Umbilical cord (tissue), 2 donors: Measurements from ENCODE around the gene GK2. TPM values are rescaled to one million over a fixed set of nuclear protein-coding genes. Genes with fewer than 3 reads are reported as not detected.

ENCODE experiments used
- DNase-seq: peaks from one replicate; pipeline ENCODE4 v3.0.0-alpha.2; 2015; ENCODE audit warnings: low spot score
- total RNA-seq: library from RNA; depleted of rRNA; stranded (reverse); fragments of >200 nt; gene quantifications from one replicate; pipeline ENCODE4 v1.2.3, GENCODE V29; 2014; ENCODE audit warnings: low replicate concordance; ENCODE audit not compliant: insufficient read depth

Gene GK2
- total RNA-seq: 3.9 TPM

DNA sequence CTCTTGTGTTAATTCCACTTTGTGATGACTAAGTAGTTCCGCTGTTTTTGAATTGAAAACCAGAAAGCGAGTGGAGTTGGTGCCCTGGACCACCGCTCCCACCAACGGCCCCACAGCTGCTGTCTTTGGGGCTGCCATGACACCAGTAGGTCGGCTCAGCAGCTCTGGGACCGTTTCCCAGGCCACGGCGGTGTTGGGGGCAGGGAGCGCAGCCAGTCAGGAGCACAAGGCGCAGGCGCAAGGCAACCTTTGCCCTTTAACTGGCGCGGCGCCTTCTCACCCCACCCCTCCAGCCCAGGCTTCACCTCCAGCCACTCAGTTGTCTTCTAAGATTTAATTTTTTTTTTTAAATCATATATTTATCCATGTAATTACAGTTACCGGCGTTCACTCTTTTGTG lies at the start of gene GK2:
TSS of gene GK2 (minus strand) at position 166 of the 400 bp plus-strand sequence. CDS start at position 138, 28 bp downstream.
- DNase-seq: no peak

DNA sequence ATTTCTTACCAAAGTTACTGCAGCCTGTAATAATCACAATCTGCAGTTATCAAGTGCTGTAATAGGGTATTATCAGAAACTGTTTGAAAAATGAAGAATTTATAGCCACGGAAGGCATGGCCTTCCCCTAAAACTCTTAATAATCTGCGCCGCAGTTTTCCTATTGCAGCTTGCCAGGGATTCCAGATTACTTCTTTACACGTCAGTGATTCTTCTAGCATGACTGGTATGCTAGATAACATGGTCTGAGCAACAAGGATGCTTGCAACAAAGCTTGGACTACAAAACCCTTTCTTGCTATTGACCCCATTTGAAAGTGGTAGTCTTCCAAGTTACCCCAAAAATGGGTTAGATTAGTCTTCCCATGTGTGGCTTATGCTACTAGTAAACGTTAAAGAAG lies 47.2 kb upstream of the GK2 start:
- peak; percentile 2 for DNase-seq

DNA sequence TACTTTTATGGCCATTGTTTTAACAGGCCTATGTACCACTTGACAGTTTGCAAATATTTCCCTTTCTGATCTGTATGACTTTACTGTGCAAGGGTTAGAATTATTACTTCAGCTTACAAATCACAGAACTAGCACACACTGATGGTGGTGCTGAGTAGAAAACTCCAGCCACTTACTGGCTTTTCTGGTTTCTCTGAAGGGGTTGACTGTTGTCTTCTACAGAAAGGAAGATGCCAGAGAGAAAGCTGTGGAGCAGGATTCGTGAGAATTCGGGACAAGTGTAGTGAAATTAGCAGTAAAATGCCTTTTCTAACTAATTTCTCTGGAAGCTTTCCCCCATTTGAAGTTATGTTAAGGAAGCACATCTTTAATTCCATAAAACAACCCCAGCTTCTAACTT lies 46.6 kb upstream of the GK2 start:
- DNase-seq: peak; percentile 21

DNA sequence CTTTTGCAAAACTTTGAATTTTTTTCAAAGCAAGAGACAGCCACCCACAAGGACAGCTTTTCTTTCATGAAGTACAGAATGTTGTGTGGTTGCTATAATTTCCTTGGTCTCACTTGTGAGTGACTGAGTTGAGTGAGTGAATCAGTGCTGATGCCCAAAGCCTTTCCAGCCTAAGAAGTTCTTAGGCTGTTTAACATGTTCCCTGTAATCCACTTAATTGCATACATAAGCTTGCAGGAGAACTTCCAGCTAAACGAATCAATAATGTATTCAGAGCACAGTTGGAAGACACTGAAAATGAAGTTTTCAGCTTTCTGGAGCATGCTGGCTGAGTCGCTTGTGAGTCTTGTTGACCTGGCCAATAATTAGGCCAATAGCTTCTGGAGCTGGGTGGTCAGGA lies 42.0 kb upstream of the GK2 start:
- no peak for DNase-seq

DNA sequence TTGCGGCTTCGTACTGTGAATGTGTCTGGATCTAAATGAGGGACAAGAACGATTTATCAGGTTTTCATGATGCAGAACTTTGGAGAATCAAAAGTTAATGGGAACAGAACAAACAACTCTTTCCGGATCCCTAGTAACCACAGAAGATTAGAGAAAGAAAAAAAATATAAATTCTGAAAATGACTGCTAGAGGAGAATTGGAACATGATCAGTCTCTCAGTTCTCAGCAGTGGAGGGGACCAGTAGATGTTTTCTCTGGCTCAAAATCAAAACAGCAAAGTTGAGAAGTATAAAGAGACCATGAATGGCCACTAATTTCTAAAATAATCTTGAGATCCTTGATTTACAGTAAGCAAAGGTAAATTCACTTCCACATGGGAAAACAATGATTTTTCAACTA lies 38.1 kb upstream of the GK2 start:
- DNase-seq: no peak

DNA sequence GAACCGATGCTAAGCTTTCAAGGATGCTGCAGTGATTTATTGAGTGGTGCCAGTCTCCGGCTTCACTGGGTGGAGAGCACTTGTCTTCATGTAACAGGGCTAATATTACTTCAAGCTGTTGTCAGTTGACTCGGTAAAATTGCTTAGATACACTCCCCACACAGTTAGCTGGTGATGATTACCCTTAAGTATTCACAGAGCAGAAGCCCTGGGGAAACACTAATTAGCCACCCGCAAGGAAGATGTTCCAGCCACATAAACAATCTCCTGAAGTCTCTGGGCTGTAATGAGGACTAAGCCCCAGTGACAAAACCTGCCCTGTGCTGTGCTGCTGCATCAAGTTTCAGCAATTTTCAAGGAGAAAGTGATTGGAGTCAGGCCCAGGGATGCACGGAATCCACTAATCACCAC lies 37.3 kb upstream of the GK2 start:
- no peak for DNase-seq

DNA sequence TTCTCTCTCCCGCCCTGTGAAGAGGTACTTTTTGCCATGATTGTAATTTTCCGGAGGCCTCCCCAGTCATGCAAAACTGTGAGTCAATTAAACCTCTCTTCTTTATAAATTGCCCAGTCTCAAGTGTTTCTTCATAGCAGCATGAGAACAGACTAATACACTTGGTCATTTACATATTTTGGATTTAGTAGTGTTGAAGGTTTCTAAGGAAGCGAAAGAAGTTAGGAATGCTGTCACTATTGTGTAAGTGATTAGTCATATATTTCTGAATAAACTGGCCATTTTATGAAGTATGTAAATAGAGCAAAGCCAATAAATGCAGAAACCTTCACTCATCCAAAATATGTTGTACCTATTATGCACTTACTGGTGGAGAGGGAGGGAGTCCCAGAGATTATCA lies 34.4 kb upstream of the GK2 start:
- no peak for DNase-seq

DNA sequence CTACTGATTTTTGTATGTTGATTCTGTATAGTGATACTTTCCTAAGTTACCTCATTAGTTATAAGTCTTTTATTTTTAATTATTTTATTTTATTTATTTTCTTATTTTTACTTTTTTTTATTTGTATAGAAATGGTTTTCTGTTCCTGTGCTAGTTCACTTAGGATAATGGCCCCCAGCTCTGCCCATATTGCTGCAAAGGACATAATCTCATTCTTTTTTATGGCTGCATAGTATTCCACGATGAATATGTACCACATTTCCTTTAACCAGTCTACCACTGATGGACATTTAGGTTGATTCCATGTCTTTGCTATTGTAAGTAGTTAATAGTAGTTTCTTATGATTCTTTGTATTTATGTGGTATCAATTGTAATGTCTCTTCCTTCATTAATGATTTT lies 31.5 kb upstream of the GK2 start:
- no peak for DNase-seq

DNA sequence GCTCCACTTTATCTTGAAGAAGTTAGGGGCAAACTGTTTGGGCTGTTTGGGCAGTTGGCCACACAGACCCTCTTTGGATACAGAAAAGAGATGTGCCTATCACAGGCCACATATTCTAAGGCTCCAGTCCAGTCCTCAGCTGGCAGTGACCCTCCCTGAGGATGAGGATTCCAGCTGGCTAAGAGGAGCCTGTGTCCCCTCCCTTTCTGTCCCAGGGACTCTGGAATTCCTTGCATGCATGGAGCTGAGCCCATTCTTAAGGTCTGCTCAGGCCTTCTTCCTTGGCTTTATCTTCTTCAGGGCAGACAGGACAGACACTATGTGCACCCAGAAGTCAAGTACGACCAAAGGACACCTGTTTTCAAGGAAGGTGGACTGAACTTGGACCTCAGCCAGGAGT lies 23.8 kb upstream of the GK2 start:
- no peak for DNase-seq

DNA sequence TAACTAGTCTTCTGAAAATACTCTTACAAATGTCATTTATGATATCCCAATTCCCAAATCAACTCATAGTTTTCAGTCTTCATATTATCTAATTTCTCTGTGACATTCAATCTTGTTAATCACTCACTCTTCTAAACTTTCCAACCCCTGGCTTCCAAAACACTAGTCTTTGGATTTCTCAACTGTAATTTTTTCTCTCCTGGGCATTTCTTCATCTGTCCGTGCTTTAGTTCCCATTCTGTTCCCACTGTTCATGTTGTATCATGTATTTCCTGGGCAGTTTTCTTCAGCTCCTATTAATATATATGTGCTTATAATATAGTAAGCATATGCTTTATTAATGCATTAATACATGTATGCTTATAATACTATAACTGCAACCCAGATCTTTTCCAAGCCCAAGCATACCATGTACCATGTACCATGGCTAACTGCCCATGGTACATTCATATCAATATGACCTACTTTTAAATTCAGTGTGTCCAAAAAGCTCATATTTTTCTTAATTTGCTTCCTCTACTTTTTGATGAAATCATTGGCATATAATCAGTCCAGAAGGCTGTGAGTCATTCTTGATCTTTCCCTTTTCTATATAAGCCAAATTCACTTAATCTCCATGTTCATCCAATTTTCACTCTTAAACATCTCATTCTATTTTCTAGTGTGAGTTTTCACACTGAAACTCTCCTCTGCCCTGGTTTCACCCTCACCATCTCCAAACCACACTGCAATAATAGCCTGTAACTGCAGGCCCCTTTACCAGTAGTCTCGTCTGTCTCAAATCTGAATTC lies 21.3 kb upstream of the GK2 start:
- no peak for DNase-seq

DNA sequence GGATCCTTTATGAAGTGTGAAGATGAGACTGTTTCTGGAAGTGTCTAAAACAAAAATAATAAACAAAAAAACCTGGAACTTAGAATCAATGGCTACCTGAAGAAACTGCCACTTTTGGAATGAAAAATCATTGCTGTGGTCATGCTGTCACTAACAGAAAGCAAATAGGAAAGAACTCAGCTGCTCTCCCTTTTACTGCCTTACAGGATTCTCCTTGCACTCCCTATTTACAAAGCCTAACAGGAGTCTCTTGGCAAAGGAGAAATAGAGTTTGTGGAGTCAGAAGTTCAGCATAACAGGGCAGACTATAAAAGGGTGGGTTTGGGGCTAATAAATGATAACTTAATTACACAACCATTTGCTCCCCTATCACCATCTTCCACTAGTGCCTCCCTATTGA lies 19.0 kb upstream of the GK2 start:
- DNase-seq: no peak

DNA sequence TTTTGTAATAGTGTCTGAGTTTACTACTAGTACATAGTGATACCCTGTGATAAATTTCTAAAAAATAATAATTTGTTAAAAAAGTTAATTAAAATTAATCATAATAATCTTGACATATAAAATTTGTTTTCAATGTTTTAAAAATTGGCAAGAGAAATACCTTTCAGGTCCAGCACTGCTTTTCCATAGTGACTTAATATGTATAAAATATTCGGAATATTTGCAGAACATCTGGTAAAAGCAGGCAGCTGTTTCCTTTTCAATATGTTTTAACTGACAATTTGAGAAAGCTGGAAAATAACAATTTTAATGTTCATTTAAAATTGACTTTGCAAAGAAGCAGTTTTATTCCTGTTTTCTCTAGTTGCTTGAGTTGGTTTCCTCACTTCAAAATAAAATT lies 17.6 kb upstream of the GK2 start:
- no peak for DNase-seq

DNA sequence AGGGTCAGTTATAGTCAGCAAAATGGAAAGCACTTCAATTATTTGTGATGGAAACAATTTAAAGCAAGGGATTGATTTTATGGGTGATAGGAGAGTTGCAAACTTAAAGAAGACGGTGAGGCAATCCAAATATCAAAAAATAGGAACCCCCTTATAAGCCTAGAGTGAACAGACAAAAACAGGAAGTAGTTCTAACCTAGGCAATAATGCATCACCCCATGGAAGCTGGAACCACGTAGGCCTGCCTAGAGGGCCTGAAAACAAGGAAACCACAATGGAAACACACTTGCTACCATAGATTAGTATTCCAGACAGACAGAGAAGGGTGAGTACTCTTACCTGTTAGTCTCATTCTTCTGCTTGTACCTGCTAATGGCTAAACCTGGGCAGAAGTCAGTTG lies 13.5 kb upstream of the GK2 start:
- DNase-seq: no peak

DNA sequence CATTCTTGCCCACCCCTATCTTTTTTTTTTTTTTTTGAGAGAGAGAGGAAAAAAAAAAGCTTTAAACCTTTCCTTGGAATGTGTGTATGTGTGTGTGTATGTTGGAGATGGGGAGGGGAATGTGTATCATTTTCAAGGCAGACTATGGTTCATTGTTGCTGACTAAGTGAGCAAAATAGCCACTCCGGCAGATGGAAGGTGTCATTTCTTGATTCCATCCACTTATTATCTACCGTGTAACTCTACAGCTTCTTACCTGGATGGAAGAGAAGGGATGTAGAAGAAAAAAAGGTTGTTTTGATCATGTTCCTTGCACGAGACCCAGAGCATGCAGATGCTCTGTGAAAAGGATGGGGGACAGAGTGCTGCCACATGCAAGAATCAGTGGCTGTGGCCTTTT lies 5.9 kb upstream of the GK2 start:
- DNase-seq: no peak

DNA sequence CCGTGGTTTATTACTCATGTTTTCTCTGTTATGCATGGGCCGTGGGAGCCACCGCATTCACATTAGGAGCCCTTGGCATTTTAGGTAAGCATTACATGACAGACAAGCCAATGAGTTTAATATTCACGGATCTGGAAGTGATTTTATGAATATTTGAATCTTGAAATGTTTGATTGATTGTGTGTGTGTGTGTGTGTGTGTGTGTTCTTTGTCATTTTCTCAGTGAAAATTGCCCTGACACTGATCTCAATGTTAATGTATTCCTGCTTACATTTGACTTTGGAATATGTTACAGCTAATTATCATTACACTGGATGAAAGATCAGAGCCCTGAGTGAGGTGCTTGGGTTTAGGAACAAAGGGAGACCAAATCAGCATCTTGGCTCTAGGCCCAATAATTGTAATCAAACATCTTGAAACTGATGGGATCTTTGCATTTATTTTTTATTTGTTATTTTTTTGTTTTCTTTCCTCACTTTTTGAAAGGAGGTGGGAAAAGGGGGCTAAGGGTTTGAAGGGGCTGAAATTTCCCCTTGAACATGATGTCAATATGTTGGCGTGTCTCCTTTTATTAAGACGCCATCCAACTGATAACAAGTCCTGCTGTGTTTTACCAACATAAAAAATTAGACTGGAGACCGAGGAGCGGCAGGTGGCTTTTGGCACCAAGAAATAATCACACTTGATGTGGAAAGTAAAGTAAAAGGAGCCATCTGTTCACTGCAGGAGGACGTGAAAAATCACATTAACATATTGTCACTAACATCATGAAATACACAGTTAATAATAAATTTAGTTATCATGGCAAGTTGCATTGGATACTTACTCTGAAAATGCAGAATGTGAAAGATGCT lies 5.2 kb upstream of the GK2 start:
- no peak for DNase-seq

DNA sequence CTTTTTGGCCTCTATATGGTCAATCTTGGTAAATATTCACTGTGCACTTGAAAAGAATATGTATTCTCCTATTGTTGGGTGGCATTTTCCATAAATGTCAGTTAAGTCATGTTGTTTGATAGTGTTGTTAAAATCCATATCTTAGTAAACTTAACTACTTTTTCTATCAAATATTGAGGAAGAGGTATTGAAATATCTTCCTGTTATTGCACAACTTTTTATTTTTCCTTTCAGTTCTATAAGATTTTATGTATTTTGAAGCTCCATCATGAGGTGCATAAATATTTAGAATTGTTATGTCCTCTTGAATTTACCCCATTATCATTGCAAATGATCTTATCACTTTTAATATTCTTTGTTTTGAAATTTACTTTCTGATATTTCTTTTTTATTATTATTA lies 3.4 kb downstream of the GK2 start:
- no peak for DNase-seq

DNA sequence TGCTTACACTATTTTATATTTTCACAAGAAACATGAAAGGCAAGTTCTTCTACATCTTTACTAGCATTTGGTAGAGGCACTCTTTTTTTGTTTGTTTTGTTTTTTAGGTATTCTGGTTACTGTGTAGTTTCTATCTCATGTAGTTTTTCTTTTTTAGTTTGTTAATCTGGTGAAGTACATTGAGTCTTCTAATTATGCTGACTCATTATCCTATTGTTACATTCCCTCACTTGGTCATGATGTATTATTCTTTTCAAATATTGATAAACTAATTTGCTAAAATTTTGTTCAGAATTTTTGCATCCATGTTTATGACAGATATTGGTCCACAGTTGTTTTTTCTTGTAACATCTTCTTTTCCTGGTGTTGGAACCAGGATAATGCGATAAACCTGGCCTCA lies 4.7 kb downstream of the GK2 start:
- DNase-seq: no peak

DNA sequence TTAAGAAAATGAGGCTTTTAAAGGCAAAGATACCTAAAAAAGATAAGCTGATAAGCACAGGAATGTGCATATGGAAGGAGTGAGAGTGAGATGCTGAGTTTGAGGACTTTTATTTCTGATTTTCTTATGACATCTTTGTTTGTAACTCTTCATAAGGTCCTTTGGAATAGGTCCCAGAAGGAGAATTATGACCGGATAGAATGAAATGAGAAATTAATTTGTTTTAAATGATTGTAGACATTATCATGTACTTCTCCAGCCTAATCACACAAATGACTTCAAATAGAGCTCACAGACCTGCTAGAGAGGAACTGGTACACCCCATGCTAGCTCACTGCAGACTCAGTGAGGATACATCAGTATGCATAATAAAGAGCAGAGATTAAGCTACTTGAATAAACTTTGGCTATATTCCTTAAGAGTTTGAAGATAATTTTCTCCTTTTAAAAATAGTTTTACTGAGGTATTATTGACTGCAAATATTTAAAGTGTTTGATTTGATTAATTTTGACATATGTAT lies 5.6 kb downstream of the GK2 start:
- no peak for DNase-seq

DNA sequence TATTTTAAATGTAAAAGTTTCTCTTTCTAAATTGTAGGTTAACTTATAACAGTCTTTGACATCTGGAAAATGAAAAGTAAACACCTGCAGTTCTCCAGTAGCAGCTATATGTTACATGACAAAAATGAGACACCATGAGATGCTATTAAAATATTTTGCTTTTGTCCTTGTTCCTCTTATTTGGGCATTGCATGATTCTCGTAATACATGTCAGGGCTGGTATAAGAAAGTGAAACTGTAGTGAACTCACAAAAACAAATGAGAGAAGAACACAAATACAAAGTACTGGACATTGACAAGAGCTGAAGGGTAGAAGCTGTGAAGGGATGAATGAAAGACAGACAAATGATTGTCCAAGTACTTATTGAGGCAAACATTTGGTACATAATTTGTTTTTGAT lies 9.0 kb downstream of the GK2 start:
- no peak for DNase-seq

DNA sequence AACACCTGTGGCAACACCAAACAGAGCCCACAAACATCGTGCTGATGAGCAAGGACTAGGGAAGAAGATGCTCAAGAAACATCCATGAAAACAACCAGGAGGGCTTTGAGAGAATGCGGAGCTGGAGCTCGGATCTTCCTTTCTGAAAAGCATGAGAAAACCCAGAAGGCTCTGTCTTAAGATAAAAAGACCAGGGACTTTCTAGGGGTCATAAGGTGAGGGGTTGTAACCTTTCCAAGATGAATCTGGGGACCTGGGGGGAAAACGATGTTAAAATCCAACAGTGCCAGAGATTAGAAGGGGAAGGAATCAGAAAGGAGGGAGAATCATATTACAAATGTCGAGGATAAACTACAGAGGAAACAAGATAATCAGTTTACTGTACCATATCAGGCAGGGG lies 10.1 kb downstream of the GK2 start:
- peak; percentile 23 for DNase-seq

DNA sequence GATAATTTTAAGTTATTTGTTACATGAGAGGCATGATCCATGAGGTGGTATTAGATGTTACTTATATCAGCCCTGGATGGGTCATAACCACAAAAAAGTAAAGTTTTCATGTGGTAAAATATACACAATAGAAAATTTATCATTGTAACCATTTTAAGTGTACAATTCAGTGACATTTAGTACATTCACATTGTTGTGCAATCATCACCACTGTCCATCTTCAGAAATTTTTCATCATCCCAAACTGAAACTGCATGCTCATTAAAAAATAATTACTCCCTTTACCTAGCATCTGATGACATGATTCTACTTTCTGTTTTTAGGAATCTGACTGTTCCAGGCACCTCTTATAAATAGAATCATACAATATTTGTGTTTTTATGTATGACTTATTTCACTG lies 11.2 kb downstream of the GK2 start:
- no peak for DNase-seq

DNA sequence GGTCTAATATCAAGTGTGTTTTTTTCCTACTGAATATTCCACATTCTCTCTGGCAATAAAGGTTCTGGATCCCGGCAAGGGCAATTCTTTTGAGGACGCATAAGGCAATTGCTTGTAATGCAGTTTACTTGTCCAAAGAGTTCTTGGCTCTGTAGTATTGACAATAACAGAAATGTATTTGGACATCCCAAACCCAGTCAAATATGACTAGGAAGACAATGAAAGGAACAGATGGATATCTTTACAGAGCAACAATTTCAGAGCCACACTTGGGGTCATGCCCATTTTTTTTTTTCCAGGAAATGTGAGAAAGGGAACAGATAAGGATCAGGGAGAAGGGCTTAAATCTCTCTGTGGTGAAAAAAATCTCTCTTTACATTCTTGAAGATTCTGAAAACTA lies 12.2 kb downstream of the GK2 start:
- no peak for DNase-seq

DNA sequence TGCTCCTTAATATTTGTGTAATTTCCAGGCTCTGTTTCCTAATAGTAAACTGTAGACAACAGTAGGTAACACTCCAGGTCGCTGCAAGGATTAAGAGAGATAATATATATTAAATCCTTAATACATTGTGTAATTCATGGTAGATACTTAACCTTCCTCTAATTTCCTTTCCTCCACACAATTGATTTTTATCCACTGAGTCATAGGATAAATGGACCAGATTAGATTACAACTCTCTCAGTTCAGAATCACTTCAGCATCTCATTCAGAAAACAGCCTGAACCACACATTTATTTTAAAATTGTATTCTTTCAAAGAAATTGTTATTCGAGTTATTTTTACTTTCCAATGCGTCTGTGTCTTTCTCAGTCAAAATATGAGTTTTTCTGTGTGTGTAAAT lies 17.1 kb downstream of the GK2 start:
- DNase-seq: no peak
